Kidney epithelial cell (primary cell): Measurements from ENCODE around the gene KRTAP4-16. TPM values are rescaled to one million over a fixed set of nuclear protein-coding genes. Genes with fewer than 3 reads are reported as not detected.

Source experiments
- DNase-seq: peaks from one replicate; pipeline ENCODE4 v3.0.0-alpha.2; 2010; ENCODE audit warnings: low read depth
- H3K27me3 ChIP-seq: 2 replicates; pipeline ENCODE4 v1.6.0; 2011; ENCODE audit warnings: low read length; ENCODE audit not compliant: control insufficient read depth, insufficient read depth
- H3K36me3 ChIP-seq: 2 replicates; pipeline ENCODE4 v1.5.1; 2011; ENCODE audit warnings: low read length; ENCODE audit not compliant: control insufficient read depth, insufficient read depth
- H3K4me3 ChIP-seq: 2 replicates; pipeline ENCODE4 v1.5.1; 2011; ENCODE audit warnings: low read depth, mild to moderate bottlenecking, control low read depth, low read length
- total RNA-seq: library from RNA; depleted of rRNA; stranded (reverse); fragments of >200 nt; gene quantifications from 2 replicates; pipeline ENCODE4 v1.2.3, GENCODE V29; 2015
- TF ChIP-seq, protein P1 (sequence below): IDR thresholded peaks from 2 replicates; pipeline ENCODE4 v1.5.1; 2011; ENCODE audit warnings: mild to moderate bottlenecking, moderate library complexity, low read length, control low read depth, inconsistent platforms; ENCODE audit not compliant: insufficient read depth, poor library complexity, severe bottlenecking

Gene KRTAP4-16
- total RNA-seq, 1 donor from 2014 or later: not detected

DNA sequence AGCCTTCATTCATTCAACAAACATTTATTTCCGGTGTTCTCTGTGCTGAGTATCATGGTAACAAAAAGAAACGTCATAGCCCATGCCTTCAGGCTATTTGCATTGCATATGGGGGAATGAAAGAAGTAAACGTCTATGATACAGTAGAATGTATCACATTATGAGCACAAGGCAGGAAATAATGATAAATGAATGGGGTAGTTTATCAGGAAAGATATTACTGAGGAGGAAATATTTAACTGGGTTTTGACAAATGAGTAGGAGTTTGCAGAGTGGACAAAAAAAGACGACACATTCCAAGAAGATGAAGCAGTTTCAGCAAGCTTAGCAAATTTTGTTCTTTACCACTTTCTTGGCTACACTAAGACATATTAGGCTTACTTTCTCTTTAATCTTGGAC is 19.4 kb downstream of the KRTAP4-16 start:
- Histone ChIP-seq H3K4me3 (no peak overlapping the region), H3K27me3 (no peaks in the 10 kb centered on the region), H3K36me3 (no peaks in the 10 kb centered on the region)
- TF ChIP-seq, protein P1, sequence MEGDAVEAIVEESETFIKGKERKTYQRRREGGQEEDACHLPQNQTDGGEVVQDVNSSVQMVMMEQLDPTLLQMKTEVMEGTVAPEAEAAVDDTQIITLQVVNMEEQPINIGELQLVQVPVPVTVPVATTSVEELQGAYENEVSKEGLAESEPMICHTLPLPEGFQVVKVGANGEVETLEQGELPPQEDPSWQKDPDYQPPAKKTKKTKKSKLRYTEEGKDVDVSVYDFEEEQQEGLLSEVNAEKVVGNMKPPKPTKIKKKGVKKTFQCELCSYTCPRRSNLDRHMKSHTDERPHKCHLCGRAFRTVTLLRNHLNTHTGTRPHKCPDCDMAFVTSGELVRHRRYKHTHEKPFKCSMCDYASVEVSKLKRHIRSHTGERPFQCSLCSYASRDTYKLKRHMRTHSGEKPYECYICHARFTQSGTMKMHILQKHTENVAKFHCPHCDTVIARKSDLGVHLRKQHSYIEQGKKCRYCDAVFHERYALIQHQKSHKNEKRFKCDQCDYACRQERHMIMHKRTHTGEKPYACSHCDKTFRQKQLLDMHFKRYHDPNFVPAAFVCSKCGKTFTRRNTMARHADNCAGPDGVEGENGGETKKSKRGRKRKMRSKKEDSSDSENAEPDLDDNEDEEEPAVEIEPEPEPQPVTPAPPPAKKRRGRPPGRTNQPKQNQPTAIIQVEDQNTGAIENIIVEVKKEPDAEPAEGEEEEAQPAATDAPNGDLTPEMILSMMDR: no peak
- DNase-seq: no peak

DNA sequence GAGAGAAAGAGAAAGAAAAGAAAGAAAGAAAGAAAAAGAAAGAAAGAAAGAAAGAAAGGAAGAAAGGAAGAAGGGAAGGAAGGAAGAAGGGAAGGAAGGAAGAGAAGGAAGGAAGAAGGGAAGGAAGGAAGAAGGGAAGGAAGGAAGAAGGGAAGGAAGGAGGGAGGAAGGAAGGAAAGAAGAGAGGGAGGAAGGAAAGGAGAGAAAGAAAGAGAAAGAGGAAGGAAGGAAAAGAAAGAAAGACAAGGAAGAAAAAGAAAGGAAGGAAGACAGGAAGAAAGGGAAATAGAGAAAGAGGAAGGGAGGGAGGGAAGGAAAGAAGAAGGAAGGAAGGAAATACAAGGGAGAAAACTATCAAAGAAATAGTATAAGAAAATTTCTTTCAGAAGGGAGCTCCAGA is 25.2 kb downstream of the KRTAP4-16 start:
- no peak overlapping the region for H3K4me3 ChIP-seq
- TF ChIP-seq, protein P1: no peak
- no peaks in the 10 kb centered on the region for H3K27me3 ChIP-seq
- no peak for DNase-seq
- no peaks in the 10 kb centered on the region for H3K36me3 ChIP-seq

- TF ChIP-seq, protein P1: no peak
- Histone ChIP-seq H3K4me3 (no peak overlapping the region), H3K36me3 (no peaks in the 10 kb centered on the region), H3K27me3 (no peaks in the 10 kb centered on the region)
- no peak for DNase-seq
Measured at GRCh38 chr17:41073676-41074075, 28.3 kb downstream of the KRTAP4-16 start.

DNA sequence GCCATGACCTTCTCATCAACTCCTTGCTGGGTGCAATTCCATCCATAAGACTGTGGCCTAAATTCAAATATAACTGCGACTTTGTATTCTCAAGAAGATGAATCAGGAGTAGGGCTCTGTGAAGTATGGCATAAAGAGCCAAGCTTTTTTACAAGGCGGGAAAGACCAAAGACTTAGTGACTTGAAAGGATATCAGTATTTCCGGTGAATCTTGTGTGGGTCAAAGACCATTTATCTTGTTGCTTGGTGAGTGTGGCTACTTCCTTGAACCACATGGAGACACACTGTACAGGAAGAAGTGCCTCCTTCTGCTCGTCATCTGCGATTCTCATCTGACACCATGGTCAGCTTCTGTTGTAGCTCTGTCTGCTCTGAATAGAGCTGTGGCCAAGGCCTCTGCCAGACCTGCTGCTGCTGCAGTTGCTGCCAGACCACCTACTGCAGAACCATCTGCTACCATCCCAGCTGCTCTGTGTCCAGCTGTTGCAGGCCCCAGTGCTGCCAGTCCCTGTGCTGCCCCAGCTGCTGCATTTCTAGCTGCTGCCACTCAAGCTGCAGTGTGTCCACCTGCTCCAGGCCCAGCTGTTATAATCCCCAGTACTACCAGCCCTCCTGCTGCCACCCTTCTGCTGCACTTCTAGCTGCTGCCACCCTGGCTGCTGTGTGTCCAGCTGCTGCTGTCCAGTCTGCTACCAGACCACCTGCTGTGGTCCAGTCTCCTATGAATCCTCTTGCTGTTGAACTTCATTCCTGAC is 30.2 kb downstream of the KRTAP4-16 start:
- Histone ChIP-seq H3K36me3 (no peaks in the 10 kb centered on the region), H3K27me3 (no peaks in the 10 kb centered on the region), H3K4me3 (no peak overlapping the region)
- no peak for DNase-seq
- TF ChIP-seq, protein P1: no peak

GRCh38 chr17:41069031-41069430 is 33.0 kb downstream of the KRTAP4-16 start:
- DNase-seq: no peak
- TF ChIP-seq, protein P1: no peak
- Histone ChIP-seq H3K4me3 (no peak overlapping the region), H3K36me3 (no peaks in the 10 kb centered on the region), H3K27me3 (no peaks in the 10 kb centered on the region)

DNA sequence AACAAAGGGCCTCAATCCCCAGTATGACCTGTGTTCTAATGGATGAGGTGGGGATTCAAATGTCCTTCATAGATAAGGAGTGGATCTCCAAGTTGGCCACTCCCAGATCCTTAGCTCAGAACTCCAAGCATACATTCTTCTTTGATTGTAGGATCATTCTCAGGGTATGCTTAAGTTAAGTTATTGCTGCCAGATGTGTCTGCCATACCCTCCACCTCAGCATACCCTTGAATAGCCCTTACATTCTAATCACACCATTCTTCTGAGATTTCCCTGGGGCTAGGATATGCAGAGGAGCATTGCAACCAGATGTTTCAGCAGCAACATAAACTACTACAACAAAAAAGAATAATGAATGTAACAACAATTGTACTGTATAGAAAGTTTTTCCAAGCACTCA is 34.7 kb downstream of the KRTAP4-16 start:
- TF ChIP-seq, protein P1: no peak
- Histone ChIP-seq H3K4me3 (no peak overlapping the region), H3K36me3 (no peaks in the 10 kb centered on the region), H3K27me3 (no peaks in the 10 kb centered on the region)
- DNase-seq: no peak
